GM18951 (cell line): Measurements from ENCODE around the gene PDZK1.

Source experiments
- POLR2A ChIP-seq: IDR thresholded peaks from 4 replicates; pipeline ENCODE4 v1.6.1; 2011; ENCODE audit warnings: mild to moderate bottlenecking; ENCODE audit not compliant: insufficient read length, insufficient read depth; ENCODE audit errors: extremely low read depth
- in situ Hi-C: fragments of 300-500 bp; cut with MboI; formaldehyde crosslinking; loops from one replicate; pipeline ENCODE4 v1.12.0; 2022; ENCODE audit warnings: low sequenced_read_pairs, mixed read lengths, inconsistent platforms; ENCODE audit not compliant: unreplicated experiment

PDZK1 gene

DNA sequence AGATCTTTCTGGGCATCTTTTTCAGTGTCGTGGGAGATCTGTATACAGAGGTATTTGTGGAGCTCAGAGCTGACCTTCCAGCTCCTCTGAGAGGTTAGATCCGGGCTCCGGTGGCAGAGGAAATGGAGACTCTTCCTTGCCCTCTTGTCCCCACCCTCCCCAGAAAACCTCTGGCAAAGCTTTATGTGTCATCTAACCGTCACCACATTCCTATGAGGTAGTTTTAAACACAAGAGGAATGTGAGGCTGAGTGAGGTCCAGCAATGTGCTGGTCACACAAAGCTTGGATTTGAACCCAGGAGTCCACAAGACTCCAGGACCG lies 13.3 kb upstream of the PDZK1 start:
- TF ChIP-seq POLR2A, result no peak
- in situ Hi-C loops, result loop anchor here (25.0 kb wide), 1 partner anchor 133 kb away; no protein-coding TSS in a partner anchor

- in situ Hi-C loops, result loop anchor here (25.0 kb wide), 1 partner anchor 132 kb away; no protein-coding TSS in a partner anchor
- no peak for TF ChIP-seq POLR2A
These were observed 12.3 kb upstream of the PDZK1 start, which contains the start of gene CD160 for GRCh38 chr1:145719230-145720079. CD160 (plus strand) TSS chr1:145719499; CDS start chr1:145728328, 8,829 bp downstream.

DNA sequence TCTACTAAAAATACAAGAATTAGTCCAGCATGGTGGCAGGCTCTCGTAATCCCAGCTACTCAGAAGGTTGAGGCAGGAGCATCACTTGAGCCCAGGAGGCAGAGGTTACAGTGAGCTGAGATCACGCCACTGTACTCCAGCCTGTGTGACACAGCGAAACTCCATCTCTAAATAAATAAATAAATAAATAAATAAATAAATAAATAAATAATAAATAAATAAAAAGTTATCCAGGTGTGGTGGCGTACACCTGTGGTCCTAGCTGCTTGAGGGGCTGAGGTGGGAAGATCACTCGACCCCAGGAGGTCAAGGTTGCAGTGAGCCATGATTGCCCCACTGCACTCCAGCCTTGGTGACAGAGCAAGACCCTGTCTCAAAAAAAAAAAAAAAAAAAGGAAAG lies 11.3 kb upstream of the PDZK1 start:
- in situ Hi-C loops, result loop anchor here (25.0 kb wide), 1 partner anchor 131 kb away; no protein-coding TSS in a partner anchor

- in situ Hi-C loops, result loop anchor here (25.0 kb wide), 1 partner anchor 131 kb away; no protein-coding TSS in a partner anchor
- no peak for TF ChIP-seq POLR2A
These were observed 10.7 kb upstream of the PDZK1 start for GRCh38 chr1:145717833-145718232.

- TF ChIP-seq POLR2A, result no peak
- in situ Hi-C loops, result loop anchor here (25.0 kb wide), 1 partner anchor 129 kb away; no protein-coding TSS in a partner anchor
These were observed 9.6 kb upstream of the PDZK1 start for GRCh38 chr1:145716641-145717345.

DNA sequence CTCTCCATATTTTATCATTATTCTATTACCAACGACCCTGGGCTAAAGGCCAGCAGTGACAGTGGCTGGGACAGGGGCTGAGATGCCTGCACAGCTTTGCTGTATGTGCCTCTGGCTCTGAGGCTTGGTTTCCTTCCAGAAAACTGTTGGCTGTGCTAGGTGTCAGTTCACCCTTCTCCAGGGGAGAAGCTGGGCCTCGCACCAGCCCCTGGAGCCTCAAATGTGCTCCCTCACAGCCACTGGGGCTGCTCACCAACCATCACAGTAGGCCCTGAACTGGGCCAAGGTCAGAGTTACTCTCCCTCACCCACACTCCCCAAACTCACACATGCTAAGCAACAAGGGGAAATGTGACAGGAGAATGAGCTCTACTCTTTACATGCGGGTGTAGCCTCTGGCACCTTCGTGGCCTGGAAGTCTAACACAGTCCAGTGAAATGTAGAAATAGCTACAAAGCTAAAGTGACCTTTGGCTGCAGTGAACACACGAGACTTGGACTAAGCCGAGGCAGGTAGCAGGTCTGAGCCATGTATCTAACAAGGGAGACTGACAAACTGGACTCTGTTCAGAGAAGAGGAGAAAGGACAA lies 7.5 kb upstream of the PDZK1 start:
- no peak for TF ChIP-seq POLR2A
- in situ Hi-C loops, result loop anchor here (25.0 kb wide), 1 partner anchor 127 kb away; no protein-coding TSS in a partner anchor

GRCh38 chr1:145711213-145711651 lies 4.1 kb upstream of the PDZK1 start:
- in situ Hi-C loops, result loop anchor here (25.0 kb wide), 1 partner anchor 124 kb away; no protein-coding TSS in a partner anchor
- no peak for TF ChIP-seq POLR2A

- in situ Hi-C loops, result loop anchor here (25.0 kb wide), 1 partner anchor 123 kb away; no protein-coding TSS in a partner anchor
- TF ChIP-seq POLR2A, result no peak
These were observed 3.3 kb upstream of the PDZK1 start for GRCh38 chr1:145710291-145711027.

- no peak for TF ChIP-seq POLR2A
- in situ Hi-C loops, result loop anchor here (25.0 kb wide), 1 partner anchor 121 kb away; no protein-coding TSS in a partner anchor
These were observed 895 bp upstream of the PDZK1 start for GRCh38 chr1:145708063-145708462.

- no peak for TF ChIP-seq POLR2A
- in situ Hi-C loops, result loop anchor here (25.0 kb wide), 1 partner anchor 119 kb away; no protein-coding TSS in a partner anchor
These were observed 993 bp downstream of the PDZK1 start for GRCh38 chr1:145706086-145706664.

DNA sequence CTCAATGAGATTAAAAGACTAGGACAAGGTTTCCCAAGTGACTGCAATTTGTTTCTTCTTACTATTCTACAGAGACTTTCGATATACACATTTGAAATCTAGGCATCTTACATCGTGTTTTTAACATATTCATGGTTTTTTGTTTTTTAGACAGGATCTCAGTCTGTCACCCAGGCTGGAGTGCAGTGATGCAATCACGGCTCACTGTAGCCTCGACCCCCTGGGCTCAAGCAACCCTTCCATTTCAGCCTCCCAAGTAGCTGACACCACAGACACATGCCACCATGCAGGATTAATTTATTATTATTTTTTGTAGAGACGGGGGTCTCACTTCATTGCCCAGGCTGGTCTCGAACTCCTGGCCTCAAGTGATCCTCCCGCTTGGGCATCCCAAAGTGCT lies 1.5 kb downstream of the PDZK1 start:
- no peak for TF ChIP-seq POLR2A
- in situ Hi-C loops, result loop anchor here (25.0 kb wide), 1 partner anchor 118 kb away; no protein-coding TSS in a partner anchor

DNA sequence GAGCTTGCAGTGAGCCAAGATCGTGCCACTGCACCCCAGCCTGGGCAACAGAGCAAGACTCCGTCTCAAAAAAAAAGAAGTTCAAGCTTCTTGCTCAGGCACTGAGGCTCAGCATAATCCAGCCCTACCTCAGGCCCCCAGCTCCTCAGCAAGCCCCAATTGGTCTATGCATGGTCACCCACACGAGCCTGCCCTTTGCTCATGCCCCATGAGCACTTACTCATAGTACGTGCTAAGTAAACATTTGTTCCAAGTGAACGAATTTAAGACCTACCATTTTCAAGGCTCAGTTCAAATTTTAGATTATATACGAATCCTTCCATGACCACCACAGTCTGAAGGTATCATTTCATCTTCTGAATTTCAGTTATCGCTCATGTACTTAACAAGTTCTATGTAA lies 4.3 kb downstream of the PDZK1 start:
- in situ Hi-C loops, result loop anchor here (25.0 kb wide), 1 partner anchor 116 kb away; no protein-coding TSS in a partner anchor
- TF ChIP-seq POLR2A, result no peak
